SK-N-SH (cell line): ENCODE data around the gene TMA16. TPM values are rescaled to one million over a fixed set of nuclear protein-coding genes. Genes with fewer than 3 reads are reported as not detected.

Source experiments
- CTCF ChIA-PET: fragments of 300-600, 350-600 bp; formaldehyde crosslinking; extraction: SDS; loops from one replicate; lab custom pipeline; 2021; lab: Yijun Ruan, JAX
- POLR2A ChIA-PET: fragments of 350-600 bp; sonication (Branson Sonifier 250); formaldehyde crosslinking; extraction: SDS; loops from one replicate; lab custom pipeline; 2020; ENCODE audit warnings: antibody characterized with exemption, inconsistent platforms; lab: Yijun Ruan, JAX
- DNase-seq: peaks from one replicate; pipeline ENCODE4 v3.0.0; 2012
- H2AFZ ChIP-seq: fragments of 200-600 bp; sonication (generic); 2 replicates; pipeline ENCODE4 v1.8.1; 2016; ENCODE audit warnings: antibody characterized with exemption, mild to moderate bottlenecking, low read depth
- H3F3A ChIP-seq: fragments of 200-600 bp; sonication (generic); replicated peaks from 2 replicates; pipeline ENCODE3; 2016; ENCODE audit warnings: antibody characterized with exemption, mild to moderate bottlenecking; ENCODE audit not compliant: insufficient read depth
- H3K27ac ChIP-seq, 2 experiments: fragments of 200-500 bp in 1 of 2; fragments of 200-600 bp in 1 of 2; sonication (Bioruptor generic) in 1 of 2; sonication (generic), shearing (Covaris generic) in 1 of 2; 2 replicates each; pipeline versions ENCODE4 v1.5.1 to v1.6.1; 2014 to 2016; ENCODE audit warnings: low read depth in 2 of 2, inconsistent platforms in 1 of 2, low read length in 1 of 2, mild to moderate bottlenecking in 1 of 2, mixed read lengths in 1 of 2
- H3K27me3 ChIP-seq: fragments of 200-600 bp; sonication (generic), shearing (Covaris generic); 2 replicates; pipeline ENCODE4 v1.6.1; 2016; ENCODE audit warnings: mixed run types; ENCODE audit not compliant: insufficient read depth
- H3K36me3 ChIP-seq, 2 experiments: fragments of 200-500 bp in 1 of 2; fragments of 200-600 bp in 1 of 2; sonication (Bioruptor generic) in 1 of 2; sonication (generic) in 1 of 2; replicated peaks in 1 of 2; 2 replicates each; pipeline versions ENCODE3 to v1.5.1; 2014 to 2016; ENCODE audit warnings: low read length in 1 of 2, mild to moderate bottlenecking in 1 of 2; ENCODE audit not compliant: insufficient read depth in 2 of 2, control insufficient read depth in 1 of 2
- H3K4me1 ChIP-seq, 2 experiments: fragments of 200-500 bp in 1 of 2; fragments of 200-600 bp in 1 of 2; sonication (Bioruptor generic) in 1 of 2; sonication (generic), shearing (Covaris generic) in 1 of 2; 2 replicates each; pipeline versions ENCODE4 v1.5.1 to v1.6.1; 2014 to 2016; ENCODE audit warnings: low read depth in 1 of 2, low read length in 1 of 2, mixed run types in 1 of 2; ENCODE audit not compliant: insufficient read depth in 2 of 2, control insufficient read depth in 1 of 2
- H3K4me2 ChIP-seq: fragments of 200-600 bp; sonication (generic), shearing (Covaris generic); 2 replicates; pipeline ENCODE4 v1.6.1; 2017; ENCODE audit warnings: mixed run types
- H3K4me3 ChIP-seq, 2 experiments: fragments of 200-500 bp in 1 of 2; fragments of 200-600 bp in 1 of 2; sonication (Bioruptor generic) in 1 of 2; sonication (generic), shearing (Covaris generic) in 1 of 2; 2 replicates each; pipeline versions ENCODE4 v1.5.1 to v1.8.1; 2014 to 2016; ENCODE audit warnings: low read depth in 2 of 2, inconsistent platforms in 1 of 2, low read length in 1 of 2, mild to moderate bottlenecking in 1 of 2, mixed read lengths in 1 of 2, moderate library complexity in 1 of 2
- H3K79me2 ChIP-seq: fragments of 200-600 bp; sonication (generic); 2 replicates; pipeline ENCODE4 v1.8.1; 2017; ENCODE audit warnings: mild to moderate bottlenecking; ENCODE audit not compliant: insufficient read depth
- H3K9ac ChIP-seq: fragments of 200-600 bp; sonication (generic); 2 replicates; pipeline ENCODE4 v1.6.1; 2017; ENCODE audit warnings: mixed run types
- H3K9me2 ChIP-seq: fragments of 200-600 bp; sonication (generic); 2 replicates; pipeline ENCODE4 v1.6.1; 2017; ENCODE audit warnings: mixed run types
- H3K9me3 ChIP-seq: fragments of 200-600 bp; sonication (generic); 2 replicates; pipeline ENCODE4 v1.6.1; 2017; ENCODE audit warnings: mixed run types, mild to moderate bottlenecking, moderate library complexity
- H4K20me1 ChIP-seq: fragments of 200-600 bp; sonication (generic); 2 replicates; pipeline ENCODE4 v1.6.1; 2017; ENCODE audit warnings: mild to moderate bottlenecking, mixed run types; ENCODE audit not compliant: insufficient read depth
- CTCF ChIP-seq: fragments of 200-600 bp; sonication (generic); IDR thresholded peaks from 2 replicates; pipeline ENCODE4 v1.6.1; 2017; ENCODE audit warnings: antibody characterized with exemption, mild to moderate bottlenecking, moderate library complexity
- ELF1 ChIP-seq: IDR thresholded peaks from 2 replicates; pipeline ENCODE4 v1.4.0; 2012
- EP300 ChIP-seq, 2 experiments: IDR thresholded peaks; 2 replicates each; pipeline versions ENCODE4 v1.4.0 to v1.6.1; 2012; ENCODE audit warnings: borderline replicate concordance in 1 of 2, low read depth in 1 of 2, low read length in 1 of 2
- FOSL2 ChIP-seq: IDR thresholded peaks from 2 replicates; pipeline ENCODE4 v1.4.0; 2012; ENCODE audit warnings: low read depth, mild to moderate bottlenecking, moderate library complexity, borderline replicate concordance
- GATA2 ChIP-seq: sonication (generic); formaldehyde crosslinking; IDR thresholded peaks from 2 replicates; pipeline ENCODE4 v1.5.0; 2020; ENCODE audit warnings: mild to moderate bottlenecking, missing genetic modification reagents
- PBX3 ChIP-seq: IDR thresholded peaks from 2 replicates; pipeline ENCODE4; 2012
- RAD21 ChIP-seq: IDR thresholded peaks from 2 replicates; pipeline ENCODE4 v1.6.1; 2012; ENCODE audit warnings: mild to moderate bottlenecking, low read length
- RFX5 ChIP-seq: IDR thresholded peaks from 2 replicates; pipeline ENCODE4 v1.6.1; 2012; ENCODE audit warnings: mild to moderate bottlenecking, improper control_type of control experiment, low read length
- SMC3 ChIP-seq: IDR thresholded peaks from 2 replicates; pipeline ENCODE4 v1.6.1; 2012; ENCODE audit warnings: low read depth, low read length, improper control_type of control experiment
- USF2 ChIP-seq: fragments of 150-350 bp; IDR thresholded peaks from 2 replicates; pipeline ENCODE4 v1.6.1; 2017; ENCODE audit warnings: antibody characterized with exemption, low read length, low read depth, borderline replicate concordance
- WGBS: methylation state at CpG from one replicate; pipeline ENCODE4 v1.1.6; 2017; ENCODE audit warnings: low lambda C conversion rate; 5-methylcytosine and 5-hydroxymethylcytosine counted together
- polyA plus RNA-seq, 3 experiments: library from polyadenylated mRNA; depleted of rRNA; stranded (reverse); fragments of >200 nt; gene quantifications; 2 replicates each; pipeline ENCODE4 v1.2.3, GENCODE V29; 2012

TMA16 gene
- polyA plus RNA-seq, 1 of the 3 experiments (the other 2 are of a cell fraction), result 10.0 TPM

DNA sequence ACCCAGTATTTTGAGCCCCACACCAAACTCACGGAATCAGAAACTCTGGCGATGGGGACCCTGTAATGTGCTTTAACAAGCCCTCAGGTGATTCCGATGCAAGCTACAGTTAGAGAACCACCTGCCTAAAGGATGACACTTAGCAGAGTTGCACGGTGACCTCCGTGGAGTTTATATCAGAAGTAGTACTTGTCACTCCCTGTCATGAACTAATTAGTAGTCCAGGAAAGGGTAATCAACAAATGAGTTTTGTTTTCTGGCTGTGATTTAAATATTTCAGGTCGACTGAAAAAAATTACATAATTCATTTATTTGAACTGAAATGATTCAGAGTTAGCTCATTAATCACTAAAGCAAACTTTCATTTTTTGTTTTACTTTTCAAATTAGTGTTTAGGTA, 56.4 kb downstream of the TMA16 start:
- H3K4me3 ChIP-seq, result peak overlapping the region in 1 of 2 experiments; percentile 58; a peak in 1 of 4 replicates
- H3K79me2 ChIP-seq, result no peaks in the 10 kb centered on the region
- H4K20me1 ChIP-seq, result no peaks in the 10 kb centered on the region
- TF ChIP-seq PBX3, result no peak
- TF ChIP-seq, all 33 proteins: peak for 0
- no peaks in the 10 kb centered on the region for H3K9me3 ChIP-seq
- peaks cover 12% of the 10 kb centered on the region for H3F3A ChIP-seq
- H3K9me2 ChIP-seq, result no peaks in the 10 kb centered on the region
- 3% methylated on average over 6 of the region's 6 CpGs for WGBS
- H3K4me2 ChIP-seq, result peak overlapping the region; percentile 63
- ChIA-PET CTCF (interaction anchor here (0.8 to 8.0 kb wide), 18 partner anchors 8 to 1180 kb away, joined by 3 to 94 read pairs (median 12); partner anchors contain the start of gene TMA16), POLR2A (no interaction called here)
- H3K36me3 ChIP-seq, result no peaks in the 10 kb centered on the region
- no peak overlapping the region for H3K27ac ChIP-seq
- no peak for DNase-seq
- no peak overlapping the region for H3K9ac ChIP-seq
- peaks cover 0 to 2% of the 10 kb centered on the region in 2 experiments; a peak in 3 of 4 replicates for H3K4me1 ChIP-seq
- H3K27me3 ChIP-seq, result 0 out of 2 replicates have a peak, but pooled peaks cover 11% of the 10 kb centered on the region
- H2AFZ ChIP-seq, result no peak overlapping the region

- ChIA-PET CTCF (interaction anchor here (0.6 to 7.5 kb wide), 6 partner anchors 10 to 1182 kb away, joined by 3 to 42 read pairs (median 8); no protein-coding TSS in a partner anchor), POLR2A (no interaction called here)
- TF ChIP-seq RFX5 (no peak), EP300 (IDR thresholded peaks at IDR 0.05; ENCODE audit: borderline replicate concordance in 1 of 2, low read depth in 1 of 2, low read length in 1 of 2) (no peak), FOSL2 (no peak), GATA2 (CRISPR knock-in tag) (no peak), ELF1 (no peak)
- 5% methylated on average over 4 of the region's 4 CpGs for WGBS
- peaks cover 9% of the 10 kb centered on the region for H3F3A ChIP-seq
- H3K79me2 ChIP-seq, result no peaks in the 10 kb centered on the region
- H3K27ac ChIP-seq, result no peak overlapping the region
- peaks cover 23% of the 10 kb centered on the region; the same call in 1 of the 2 replicates for H3K27me3 ChIP-seq
- no peaks in the 10 kb centered on the region for H3K36me3 ChIP-seq
- H4K20me1 ChIP-seq, result no peaks in the 10 kb centered on the region
- H3K9ac ChIP-seq, result no peak overlapping the region
- no peaks in the 10 kb centered on the region for H3K9me2 ChIP-seq
- peaks cover 0 to 2% of the 10 kb centered on the region in 2 experiments; a peak in 3 of 4 replicates for H3K4me1 ChIP-seq
- no peak overlapping the region for H3K4me3 ChIP-seq
- H3K4me2 ChIP-seq, result no peak overlapping the region
- H3K9me3 ChIP-seq, result no peaks in the 10 kb centered on the region
- no peak for DNase-seq
- H2AFZ ChIP-seq, result no peak overlapping the region
These were observed 58.7 kb downstream of the TMA16 start for GRCh38 chr4:163553146-163553545.

GRCh38 chr4:163554870-163555465, 60.5 kb downstream of the TMA16 start:
- Histone ChIP-seq H3K27me3 (peaks cover 33% of the 10 kb centered on the region; the same call in 1 of the 2 replicates), H3K9ac (no peak overlapping the region), H4K20me1 (no peaks in the 10 kb centered on the region), H2AFZ (no peak overlapping the region), H3K4me2 (no peak overlapping the region), H3K27ac (no peak overlapping the region), H3K79me2 (no peaks in the 10 kb centered on the region), H3F3A (no peaks in the 10 kb centered on the region), H3K4me3 (peak overlapping the region in 1 of 2 experiments; percentile 33; a peak in 1 of 4 replicates), H3K9me3 (no peaks in the 10 kb centered on the region), H3K4me1 (peaks cover 0 to 2% of the 10 kb centered on the region in 2 experiments; a peak in 2 of 4 replicates), H3K9me2 (no peaks in the 10 kb centered on the region), H3K36me3 (no peaks in the 10 kb centered on the region)
- WGBS, result 33% methylated on average over 3 of the region's 3 CpGs
- ChIA-PET POLR2A (no interaction called here), CTCF (interaction anchor here (0.7 to 7.0 kb wide), 27 partner anchors 9 to 1176 kb away, joined by 3 to 42 read pairs (median 5); partner anchors contain the start of gene TMA16)
- TF ChIP-seq RAD21 (peak; percentile 60), SMC3 (peak; percentile 42), USF2 (no peak), CTCF (peak; percentile 88)
- DNase-seq, result peak; percentile 23
